Nephron progenitor cell (in vitro differentiated cells): ENCODE measurements around the gene IQCM.

ENCODE experiments used
- DNase-seq: peaks from one replicate; pipeline ENCODE4 v3.0.0; 2021
- H3K27ac Mint-ChIP-seq: 2 replicates; pipeline ENCODE4 v1.8.0; 2021; ENCODE audit warnings: mild to moderate bottlenecking, moderate library complexity, mixed read lengths
- H3K27me3 Mint-ChIP-seq: 2 replicates; pipeline ENCODE4 v1.8.0; 2021; ENCODE audit warnings: mild to moderate bottlenecking, low read depth, mixed read lengths; ENCODE audit not compliant: poor library complexity
- H3K36me3 Mint-ChIP-seq: 2 replicates; pipeline ENCODE4 v1.8.0; 2021; ENCODE audit warnings: low read depth, mixed read lengths
- H3K4me1 Mint-ChIP-seq: 2 replicates; pipeline ENCODE4 v1.8.0; 2021; ENCODE audit warnings: mixed read lengths
- H3K4me3 Mint-ChIP-seq: 2 replicates; pipeline ENCODE4 v1.8.0; 2021; ENCODE audit warnings: mild to moderate bottlenecking, moderate library complexity, mixed read lengths
- H3K9me3 Mint-ChIP-seq: 2 replicates; pipeline ENCODE4 v1.8.0; 2021; ENCODE audit warnings: mild to moderate bottlenecking, moderate library complexity, mixed read lengths
- TF ChIP-seq, protein P1 (sequence below): fragments of 200-600 bp; sonication (generic); IDR thresholded peaks from 2 replicates; pipeline ENCODE4 v1.5.0; 2021; ENCODE audit warnings: antibody characterized with exemption

IQCM gene

DNA sequence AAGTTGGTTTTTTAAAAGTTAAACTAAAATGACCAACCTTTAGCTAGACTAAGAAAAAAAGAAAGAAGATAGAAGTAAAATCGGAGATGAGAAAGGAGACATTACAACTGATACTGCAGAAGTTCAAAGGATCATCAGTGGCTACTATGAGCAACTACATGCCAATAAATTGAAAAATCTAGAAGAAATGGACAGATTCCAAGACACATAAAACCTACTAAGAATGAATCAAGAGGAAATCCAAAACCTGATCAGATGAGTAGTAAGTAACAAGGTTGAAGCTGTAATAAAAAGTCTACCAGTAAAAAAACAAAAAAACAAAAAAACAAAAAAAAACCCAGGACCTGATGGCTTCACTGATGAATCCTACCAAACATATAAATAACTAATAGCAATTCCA is 16.1 kb downstream of the IQCM start:
- peaks cover 11% of the 10 kb centered on the region for H3K27me3 Mint-ChIP-seq
- H3K27ac Mint-ChIP-seq: no peak overlapping the region
- DNase-seq: no peak
- TF ChIP-seq, protein P1, sequence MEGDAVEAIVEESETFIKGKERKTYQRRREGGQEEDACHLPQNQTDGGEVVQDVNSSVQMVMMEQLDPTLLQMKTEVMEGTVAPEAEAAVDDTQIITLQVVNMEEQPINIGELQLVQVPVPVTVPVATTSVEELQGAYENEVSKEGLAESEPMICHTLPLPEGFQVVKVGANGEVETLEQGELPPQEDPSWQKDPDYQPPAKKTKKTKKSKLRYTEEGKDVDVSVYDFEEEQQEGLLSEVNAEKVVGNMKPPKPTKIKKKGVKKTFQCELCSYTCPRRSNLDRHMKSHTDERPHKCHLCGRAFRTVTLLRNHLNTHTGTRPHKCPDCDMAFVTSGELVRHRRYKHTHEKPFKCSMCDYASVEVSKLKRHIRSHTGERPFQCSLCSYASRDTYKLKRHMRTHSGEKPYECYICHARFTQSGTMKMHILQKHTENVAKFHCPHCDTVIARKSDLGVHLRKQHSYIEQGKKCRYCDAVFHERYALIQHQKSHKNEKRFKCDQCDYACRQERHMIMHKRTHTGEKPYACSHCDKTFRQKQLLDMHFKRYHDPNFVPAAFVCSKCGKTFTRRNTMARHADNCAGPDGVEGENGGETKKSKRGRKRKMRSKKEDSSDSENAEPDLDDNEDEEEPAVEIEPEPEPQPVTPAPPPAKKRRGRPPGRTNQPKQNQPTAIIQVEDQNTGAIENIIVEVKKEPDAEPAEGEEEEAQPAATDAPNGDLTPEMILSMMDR: no peak
- H3K9me3 Mint-ChIP-seq: no peaks in the 10 kb centered on the region
- H3K4me3 Mint-ChIP-seq: no peak overlapping the region
- no peaks in the 10 kb centered on the region for H3K4me1 Mint-ChIP-seq
- no peaks in the 10 kb centered on the region for H3K36me3 Mint-ChIP-seq

DNA sequence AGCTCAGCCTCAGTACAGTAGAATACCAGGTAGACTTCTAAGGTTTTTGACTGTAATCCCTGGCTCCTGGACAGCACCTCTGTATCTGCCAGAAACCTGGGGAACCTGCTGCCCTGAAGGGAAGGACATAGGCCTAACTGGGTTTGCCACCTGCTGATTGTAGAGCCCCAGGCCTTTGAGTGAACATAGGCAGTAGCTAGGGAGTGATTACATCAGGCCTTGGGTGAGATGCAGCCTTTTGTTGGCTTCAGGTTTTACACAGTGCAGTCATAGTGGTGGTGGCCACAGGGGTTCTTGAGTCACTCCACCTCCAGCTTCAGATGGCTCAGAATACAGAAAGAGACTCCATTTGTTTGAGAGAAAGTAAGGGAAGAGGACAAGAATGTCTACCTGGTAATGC is 19.3 kb downstream of the IQCM start:
- DNase-seq: no peak
- Mint-ChIP-seq H3K9me3 (no peaks in the 10 kb centered on the region), H3K27ac (no peak overlapping the region), H3K4me1 (no peaks in the 10 kb centered on the region), H3K27me3 (no peaks in the 10 kb centered on the region), H3K36me3 (no peaks in the 10 kb centered on the region), H3K4me3 (no peak overlapping the region)
- TF ChIP-seq, protein P1: no peak

DNA sequence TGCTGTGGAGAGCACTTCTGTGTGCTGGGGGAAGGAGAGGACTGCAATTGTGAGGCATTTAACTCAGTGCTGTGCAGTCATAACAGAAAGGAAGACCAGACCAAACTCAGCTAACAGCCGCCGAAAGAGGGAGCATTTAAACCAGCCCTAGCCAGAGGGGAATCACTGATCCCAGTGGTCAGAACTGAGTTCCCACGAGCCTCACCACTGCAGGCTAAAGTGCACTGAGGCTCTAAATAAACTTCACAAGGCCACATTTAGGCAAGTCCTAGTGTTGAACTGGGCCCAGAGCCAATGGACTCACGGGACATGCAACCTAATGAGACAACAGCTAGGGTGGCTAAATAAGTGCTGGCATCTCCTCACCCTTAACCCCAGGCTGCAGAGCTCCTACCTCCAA is 20.4 kb downstream of the IQCM start:
- no peaks in the 10 kb centered on the region for H3K36me3 Mint-ChIP-seq
- no peak for DNase-seq
- H3K9me3 Mint-ChIP-seq: no peaks in the 10 kb centered on the region
- no peaks in the 10 kb centered on the region for H3K4me1 Mint-ChIP-seq
- H3K27me3 Mint-ChIP-seq: no peaks in the 10 kb centered on the region
- TF ChIP-seq, protein P1: no peak
- no peak overlapping the region for H3K4me3 Mint-ChIP-seq
- no peak overlapping the region for H3K27ac Mint-ChIP-seq

DNA sequence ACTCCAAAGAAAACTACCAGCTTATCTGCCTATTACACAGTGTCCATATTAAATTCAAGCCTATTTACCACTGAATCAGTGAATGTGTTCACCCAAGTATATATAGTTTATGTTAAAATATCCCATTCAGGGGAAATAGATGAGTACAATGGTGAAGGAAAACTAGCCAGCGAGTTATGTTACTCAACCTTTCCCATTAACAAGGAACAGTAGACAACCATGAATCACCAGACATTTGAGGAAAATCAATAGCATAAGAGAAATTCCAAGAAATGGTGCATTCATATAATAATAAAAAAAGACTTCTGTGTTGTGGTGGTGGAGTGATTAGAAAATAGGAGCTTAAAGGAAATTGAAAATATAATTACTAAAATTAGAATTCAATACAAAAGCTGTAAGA is 21.3 kb downstream of the IQCM start:
- Mint-ChIP-seq H3K27me3 (peaks cover 4% of the 10 kb centered on the region), H3K27ac (no peak overlapping the region), H3K4me1 (no peaks in the 10 kb centered on the region), H3K9me3 (no peaks in the 10 kb centered on the region), H3K4me3 (no peak overlapping the region), H3K36me3 (no peaks in the 10 kb centered on the region)
- DNase-seq: no peak
- TF ChIP-seq, protein P1: no peak

DNA sequence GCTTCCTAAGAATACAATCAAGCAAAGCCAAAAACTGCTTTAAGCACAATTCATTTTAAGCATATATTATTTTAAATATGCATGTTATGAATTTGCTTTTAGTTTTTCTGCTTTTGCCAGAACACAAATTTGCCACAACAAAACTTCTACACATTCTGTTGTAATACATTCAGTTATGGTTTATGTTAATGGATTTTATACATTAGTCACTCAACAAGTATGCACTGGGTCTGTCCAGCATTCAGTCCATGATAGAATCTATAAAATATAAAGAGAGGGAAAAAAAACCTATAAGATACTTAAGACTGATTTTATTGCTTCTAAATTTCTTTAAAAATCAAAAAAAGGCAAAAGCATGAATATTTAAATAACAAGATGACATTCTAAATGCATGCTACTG is 22.2 kb downstream of the IQCM start:
- TF ChIP-seq, protein P1: no peak
- Mint-ChIP-seq H3K27ac (no peak overlapping the region), H3K4me1 (no peaks in the 10 kb centered on the region), H3K4me3 (no peak overlapping the region), H3K27me3 (peaks cover 4% of the 10 kb centered on the region), H3K9me3 (no peaks in the 10 kb centered on the region), H3K36me3 (no peaks in the 10 kb centered on the region)
- DNase-seq: no peak

DNA sequence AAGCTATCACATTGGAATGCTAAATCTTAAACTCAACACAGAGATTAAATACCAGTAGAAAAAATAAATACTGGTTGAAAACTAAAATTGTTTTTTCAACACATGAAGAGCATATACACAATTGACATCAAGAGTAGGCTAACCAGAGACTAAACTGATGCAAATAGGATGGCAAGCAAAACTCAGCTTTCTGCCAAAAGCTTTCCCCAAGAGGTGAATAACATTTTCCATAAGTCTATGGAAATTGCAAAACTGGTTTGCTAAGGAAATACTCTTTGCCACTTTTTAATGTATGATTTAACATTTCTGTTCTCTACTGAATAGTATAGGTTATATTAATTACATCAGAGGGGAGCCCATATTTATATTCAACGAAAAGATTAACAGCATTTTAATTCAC is 23.8 kb downstream of the IQCM start:
- H3K4me1 Mint-ChIP-seq: no peaks in the 10 kb centered on the region
- no peaks in the 10 kb centered on the region for H3K36me3 Mint-ChIP-seq
- no peak overlapping the region for H3K27ac Mint-ChIP-seq
- H3K9me3 Mint-ChIP-seq: no peaks in the 10 kb centered on the region
- H3K4me3 Mint-ChIP-seq: no peak overlapping the region
- TF ChIP-seq, protein P1: no peak
- DNase-seq: no peak
- H3K27me3 Mint-ChIP-seq: peaks cover 4% of the 10 kb centered on the region
